ENCODE data around the gene GPR78.

Gene GPR78

DNA sequence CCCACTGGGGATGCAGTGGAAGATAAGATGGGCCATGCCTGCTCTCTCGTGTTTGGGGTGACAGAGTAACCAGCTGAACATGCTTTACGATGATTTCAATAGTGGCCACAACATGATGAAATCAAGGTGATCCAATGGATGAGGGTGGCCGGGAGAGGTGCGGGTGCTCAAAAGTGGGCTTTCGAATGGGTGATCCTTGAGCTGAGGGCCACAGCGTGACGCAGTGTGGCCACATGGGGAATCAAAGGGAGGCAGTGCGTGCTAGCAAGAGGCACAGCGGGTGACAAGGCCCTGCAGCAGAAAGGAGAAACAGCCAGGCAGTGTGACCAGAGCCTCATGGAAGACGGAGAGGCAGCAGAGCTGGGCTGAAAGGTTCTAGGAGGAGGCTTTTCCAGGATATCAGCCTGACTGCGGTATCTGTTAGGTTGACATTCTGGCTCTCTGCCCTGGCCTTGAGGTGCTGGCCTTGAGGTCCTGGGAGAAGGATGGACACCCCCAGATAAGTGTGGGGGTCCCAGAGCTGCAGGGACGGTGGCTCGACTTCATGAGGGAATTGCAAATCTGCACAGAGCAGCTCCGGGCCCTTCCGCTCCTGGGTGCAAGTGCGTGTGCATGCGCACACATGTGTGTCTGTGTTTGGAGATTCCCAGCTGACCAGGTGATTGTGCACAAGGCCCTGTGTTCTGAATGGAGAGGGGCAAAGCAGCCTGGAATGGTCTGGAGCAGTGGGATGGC, 38.0 kb upstream of the GPR78 start:
- no peak for DNase-seq (ENCODE audit: low spot score)
- TF ChIP-seq, protein P1, sequence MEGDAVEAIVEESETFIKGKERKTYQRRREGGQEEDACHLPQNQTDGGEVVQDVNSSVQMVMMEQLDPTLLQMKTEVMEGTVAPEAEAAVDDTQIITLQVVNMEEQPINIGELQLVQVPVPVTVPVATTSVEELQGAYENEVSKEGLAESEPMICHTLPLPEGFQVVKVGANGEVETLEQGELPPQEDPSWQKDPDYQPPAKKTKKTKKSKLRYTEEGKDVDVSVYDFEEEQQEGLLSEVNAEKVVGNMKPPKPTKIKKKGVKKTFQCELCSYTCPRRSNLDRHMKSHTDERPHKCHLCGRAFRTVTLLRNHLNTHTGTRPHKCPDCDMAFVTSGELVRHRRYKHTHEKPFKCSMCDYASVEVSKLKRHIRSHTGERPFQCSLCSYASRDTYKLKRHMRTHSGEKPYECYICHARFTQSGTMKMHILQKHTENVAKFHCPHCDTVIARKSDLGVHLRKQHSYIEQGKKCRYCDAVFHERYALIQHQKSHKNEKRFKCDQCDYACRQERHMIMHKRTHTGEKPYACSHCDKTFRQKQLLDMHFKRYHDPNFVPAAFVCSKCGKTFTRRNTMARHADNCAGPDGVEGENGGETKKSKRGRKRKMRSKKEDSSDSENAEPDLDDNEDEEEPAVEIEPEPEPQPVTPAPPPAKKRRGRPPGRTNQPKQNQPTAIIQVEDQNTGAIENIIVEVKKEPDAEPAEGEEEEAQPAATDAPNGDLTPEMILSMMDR (IDR thresholded peaks at IDR 0.05), result no peak
- Histone ChIP-seq H3K4me3 (no peak overlapping the region), H3K27ac (no peak overlapping the region)

DNA sequence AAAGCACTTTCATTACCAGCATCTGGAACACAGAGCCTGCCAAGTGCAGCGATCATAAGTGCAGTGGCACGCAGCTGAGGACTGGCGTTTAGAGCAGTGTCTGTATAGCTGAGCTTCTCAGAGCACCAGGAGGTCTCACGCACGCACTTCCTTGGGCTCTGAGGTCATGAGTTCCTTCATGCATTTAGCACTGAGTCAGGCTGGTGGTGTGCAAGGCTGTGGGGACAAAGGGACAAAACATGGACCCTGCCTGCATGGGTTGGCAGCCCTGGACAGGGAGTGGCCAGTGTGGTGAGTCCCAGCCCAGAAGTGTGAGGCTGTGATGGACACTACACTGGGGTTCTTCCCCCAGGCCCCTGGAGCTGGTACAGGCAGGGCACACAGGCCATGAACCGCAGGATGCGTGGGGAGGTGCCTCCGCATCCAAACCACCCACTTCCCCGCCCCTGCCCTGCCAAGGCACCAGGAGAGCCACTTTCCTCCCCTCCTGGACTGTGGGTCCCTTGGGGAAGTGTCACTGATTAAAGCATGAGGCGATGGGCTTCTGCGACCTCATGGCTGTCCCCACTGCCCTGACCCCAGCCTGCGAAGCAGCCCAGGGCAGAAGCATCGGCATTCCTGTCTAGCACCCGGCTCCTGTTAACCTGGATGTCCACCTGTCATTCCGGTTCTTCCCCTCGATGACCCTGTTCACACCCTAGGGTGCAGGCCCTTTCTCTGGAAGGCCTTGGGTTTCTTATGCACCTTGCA, 37.2 kb upstream of the GPR78 start:
- no peak overlapping the region for H3K27ac ChIP-seq
- TF ChIP-seq, protein P1 (IDR thresholded peaks at IDR 0.05), result no peak
- H3K4me3 ChIP-seq, result no peak overlapping the region
- DNase-seq (ENCODE audit: low spot score), result no peak

DNA sequence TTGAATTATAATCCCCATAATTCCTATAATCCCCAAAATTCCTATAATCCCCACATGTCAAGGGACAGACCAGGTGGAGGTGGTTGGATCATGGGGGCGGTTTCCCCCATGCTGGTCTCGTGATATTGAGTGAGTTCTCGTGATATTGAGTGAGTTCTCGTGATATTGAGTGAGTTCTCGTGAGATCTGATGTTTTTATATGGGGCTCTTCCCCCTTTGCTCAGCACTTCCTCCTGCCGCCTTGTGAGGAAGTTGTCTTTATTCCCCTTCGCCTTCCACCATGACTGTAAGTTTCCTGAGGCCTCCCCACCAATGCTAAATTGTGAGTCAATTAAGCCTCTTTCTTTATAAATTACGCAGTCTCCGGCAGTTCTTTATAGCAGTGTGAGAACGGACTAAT, 36.6 kb upstream of the GPR78 start:
- no peak for DNase-seq (ENCODE audit: low spot score)

DNA sequence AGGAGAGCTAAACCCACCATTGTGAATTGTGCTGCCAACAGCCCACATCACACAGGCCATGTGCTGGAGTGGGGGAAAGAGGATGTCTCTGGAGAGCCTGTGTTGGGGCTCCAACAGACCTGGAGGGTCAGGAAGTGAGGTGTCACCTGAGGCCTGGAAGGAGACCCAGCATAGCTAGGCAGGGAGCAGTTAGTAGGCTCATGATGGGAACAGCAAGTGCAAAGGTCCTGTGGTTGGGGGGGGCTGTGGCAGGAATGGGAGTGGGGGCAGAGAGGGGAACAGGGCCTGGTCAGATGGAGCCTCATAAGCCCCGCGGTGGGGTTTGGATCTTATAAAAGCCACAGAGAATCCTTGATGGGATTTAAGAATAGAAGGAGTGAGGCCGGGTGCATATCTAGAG, 35.9 kb upstream of the GPR78 start:
- no peak overlapping the region for H3K27ac ChIP-seq
- no peak for DNase-seq (ENCODE audit: low spot score)
- TF ChIP-seq, protein P1 (IDR thresholded peaks at IDR 0.05), result no peak
- no peak overlapping the region for H3K4me3 ChIP-seq

More for the DNA sequence above, 36.6 kb upstream of the GPR78 start:
- TF ChIP-seq, protein P1 (IDR thresholded peaks at IDR 0.05), result no peak
- Histone ChIP-seq H3K4me3 (no peak overlapping the region), H3K27ac (no peak overlapping the region)

DNA sequence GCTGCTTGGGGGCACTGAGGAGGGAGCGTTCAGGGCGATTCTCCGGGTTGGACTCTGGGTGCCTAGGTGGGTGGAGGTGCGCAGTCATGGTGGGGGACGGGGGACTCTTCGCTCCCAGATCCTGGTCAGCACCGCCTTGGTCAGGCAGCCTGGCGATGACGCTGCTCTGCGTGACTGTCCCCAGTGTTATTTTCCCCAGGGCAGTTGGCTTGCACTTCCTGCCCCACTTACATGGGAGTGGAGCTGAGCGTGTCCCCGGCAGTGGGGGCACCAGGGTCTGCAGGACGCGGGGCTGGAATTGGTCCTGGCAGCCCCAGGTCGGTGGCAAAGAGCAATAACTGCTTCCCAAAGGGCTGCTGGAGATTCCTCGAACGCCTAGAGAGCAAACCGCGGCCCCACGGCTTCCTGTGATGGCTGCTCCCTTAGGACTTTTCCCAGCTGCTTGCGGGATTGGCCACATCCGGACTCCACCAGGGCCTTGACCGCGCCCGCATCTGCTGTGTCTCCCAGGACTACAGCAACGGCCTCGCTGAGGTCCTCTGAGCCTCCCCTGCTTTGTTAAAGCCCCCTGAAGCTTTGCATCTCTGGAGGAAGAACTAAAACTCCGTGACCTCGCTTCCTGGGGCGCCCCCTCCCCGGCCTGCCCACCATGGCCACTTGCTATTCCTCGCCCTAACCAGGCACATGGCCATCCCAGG, 35.3 kb upstream of the GPR78 start:
- DNase-seq (ENCODE audit: low spot score), result no peak
- TF ChIP-seq, protein P1 (IDR thresholded peaks at IDR 0.05), result no peak
- Histone ChIP-seq H3K27ac (no peak overlapping the region), H3K4me3 (no peak overlapping the region)

DNA sequence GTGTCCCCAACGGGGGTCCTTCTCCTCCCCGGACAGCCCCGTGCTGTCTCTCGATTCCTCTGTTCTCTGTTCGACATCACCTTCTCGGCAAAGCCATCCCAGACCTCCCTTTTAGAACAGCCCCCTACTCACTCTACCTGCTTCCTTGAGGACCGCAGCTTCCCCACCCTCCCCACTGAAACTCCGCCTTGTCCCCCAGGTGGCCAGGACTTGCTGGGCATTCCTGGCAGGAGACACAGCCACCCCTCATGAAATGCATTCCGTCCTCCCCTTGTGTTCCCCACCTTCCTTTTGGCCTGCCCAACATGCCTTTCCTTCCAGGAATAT, 34.8 kb upstream of the GPR78 start:
- no peak for DNase-seq (ENCODE audit: low spot score)
- TF ChIP-seq, protein P1 (IDR thresholded peaks at IDR 0.05), result no peak
- Histone ChIP-seq H3K4me3 (no peak overlapping the region), H3K27ac (no peak overlapping the region)
